G401 (cell line): ENCODE results near the gene NLRP1. TPM values are rescaled to one million over a fixed set of nuclear protein-coding genes. Genes with fewer than 3 reads are reported as not detected.

ENCODE experiments used
- DNase-seq: peaks from one replicate; pipeline ENCODE4 v3.0.0-alpha.2; 2015; ENCODE audit warnings: low spot score
- in situ Hi-C: cut with HindIII; loops from 2 replicates; pipeline ENCODE4 v1.10.0; 2016; ENCODE audit warnings: low sequenced_read_pairs, mixed read lengths
- total RNA-seq: library from RNA; depleted of rRNA; stranded (reverse); fragments of >200 nt; shearing (Covaris generic); gene quantifications from 2 replicates; pipeline ENCODE4 v1.2.3, GENCODE V29; 2014

The NLRP1 gene
- total RNA-seq, 1 experiment from 2014 or later = 20.4 TPM

GRCh38 chr17:5499476-5500231 lies 84.7 kb downstream of the NLRP1 start:
- in situ Hi-C loops = no loop called here
- no peak for DNase-seq

GRCh38 chr17:5492970-5493369 lies 91.3 kb downstream of the NLRP1 start:
- in situ Hi-C loops = no loop called here

GRCh38 chr17:5488752-5489151 lies 95.6 kb downstream of the NLRP1 start:
- DNase-seq = no peak
- in situ Hi-C loops = no loop called here

More at GRCh38 chr17:5492970-5493369, 91.3 kb downstream of the NLRP1 start:
- DNase-seq = no peak

GRCh38 chr17:5486206-5487124 lies 97.8 kb downstream of the NLRP1 start, which contains the start of gene MIS12:
Gene MIS12 (plus strand): TSS chr17:5486566. CDS start chr17:5488863, 2,297 bp downstream.
- in situ Hi-C loops = no loop called here
- peak; percentile 100 for DNase-seq

- in situ Hi-C loops = no loop called here
- no peak for DNase-seq
Observed at GRCh38 chr17:5485270-5486205, 98.8 kb downstream of the NLRP1 start, which contains the start of gene DERL2. Gene DERL2 (minus strand): TSS chr17:5486178. CDS start chr17:5486161, 17 bp downstream.

- no peak for DNase-seq
- in situ Hi-C loops = no loop called here
Observed at GRCh38 chr17:5481451-5481850, 102.9 kb downstream of the NLRP1 start.

- in situ Hi-C loops = no loop called here
- no peak for DNase-seq
Observed at GRCh38 chr17:5480962-5481361, 103.3 kb downstream of the NLRP1 start.

GRCh38 chr17:5478992-5479391 lies 105.3 kb downstream of the NLRP1 start:
- no peak for DNase-seq
- in situ Hi-C loops = no loop called here

GRCh38 chr17:5473906-5474305 lies 110.4 kb downstream of the NLRP1 start:
- in situ Hi-C loops = no loop called here

GRCh38 chr17:5472511-5472910 lies 111.8 kb downstream of the NLRP1 start:
- in situ Hi-C loops = no loop called here
- no peak for DNase-seq

More at GRCh38 chr17:5473906-5474305, 110.4 kb downstream of the NLRP1 start:
- DNase-seq = no peak

- in situ Hi-C loops = no loop called here
- DNase-seq = no peak
Observed at GRCh38 chr17:5468075-5468473, 116.2 kb downstream of the NLRP1 start.

GRCh38 chr17:5467416-5467815 lies 116.9 kb downstream of the NLRP1 start:
- in situ Hi-C loops = no loop called here
- DNase-seq = no peak

- in situ Hi-C loops = no loop called here
- no peak for DNase-seq
Observed at GRCh38 chr17:5466295-5466694, 118.0 kb downstream of the NLRP1 start.

GRCh38 chr17:5464717-5465507 lies 119.4 kb downstream of the NLRP1 start:
- DNase-seq = no peak
- in situ Hi-C loops = no loop called here
